Suppressor macrophage (primary cell): ENCODE results near the gene PSEN2.
"Not testable (repeated sequence)": the region's sequence is repeated elsewhere in the genome, so short reads cannot be mapped to it uniquely, and the experiment has no call there.

Experiments
- DNase-seq, 4 experiments: peaks; one replicate each; pipeline ENCODE4 v3.0.0-alpha.2; 2020 to 2022
- total RNA-seq, 17 experiments: gene quantifications; one replicate each; lab custom pipeline; 2026; ENCODE audit warnings: mixed read lengths in 6 of 17, inconsistent platforms in 3 of 17; lab: John Stamatoyannopoulos, UW

PSEN2 gene
- 3.2 to 15.5 (median 5.8) reads per million in 17 experiments for total RNA-seq

DNA sequence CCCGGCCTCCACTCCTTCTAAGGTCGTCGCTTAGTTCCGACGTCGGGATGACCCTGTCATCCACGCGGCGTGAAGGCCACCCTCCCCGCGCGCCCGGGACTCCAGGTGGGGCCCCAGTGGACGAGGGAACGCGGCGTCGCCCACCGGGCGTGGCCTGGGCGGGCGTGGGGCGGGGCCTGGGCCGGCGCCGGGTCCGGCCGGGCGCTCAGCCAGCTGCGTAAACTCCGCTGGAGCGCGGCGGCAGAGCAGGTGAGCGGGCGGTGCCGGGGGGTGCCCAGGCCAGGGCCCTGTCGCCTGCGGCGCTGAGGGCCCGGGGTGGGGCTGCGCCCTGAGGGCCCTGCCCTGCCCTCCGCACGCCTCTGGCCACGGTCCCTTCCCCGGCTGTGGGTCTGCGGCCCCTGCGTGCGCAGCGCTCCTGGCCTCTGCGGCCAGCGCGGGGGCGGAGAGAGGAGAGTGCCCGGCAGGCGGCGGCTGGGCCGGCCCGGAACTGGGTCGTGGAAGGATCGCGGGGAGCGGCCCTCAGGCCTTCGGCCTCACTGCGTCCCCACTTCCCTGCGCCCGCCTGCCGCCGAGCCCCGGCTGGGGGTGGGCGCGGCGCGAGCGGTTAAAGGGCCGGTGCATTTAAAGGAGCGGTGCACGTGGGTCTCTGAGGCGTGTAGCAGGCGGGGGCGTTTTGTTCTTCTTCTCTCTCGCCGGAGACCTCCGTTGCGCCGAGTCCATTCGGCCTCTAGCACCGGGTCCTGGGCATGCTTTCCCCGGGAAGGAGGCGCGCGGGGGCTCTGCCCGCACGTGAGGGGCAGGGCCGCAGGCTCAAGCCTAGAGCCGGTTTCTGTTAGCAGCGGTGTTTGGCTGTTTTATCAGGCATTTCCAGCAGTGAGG, at the start of gene PSEN2:
Gene PSEN2 (plus strand): TSS at position 216 of the 879 bp plus-strand sequence. CDS start 11,292 bp downstream, outside the sequence.
- DNase-seq = peak; percentile 80 to 94 (median 87)

DNA sequence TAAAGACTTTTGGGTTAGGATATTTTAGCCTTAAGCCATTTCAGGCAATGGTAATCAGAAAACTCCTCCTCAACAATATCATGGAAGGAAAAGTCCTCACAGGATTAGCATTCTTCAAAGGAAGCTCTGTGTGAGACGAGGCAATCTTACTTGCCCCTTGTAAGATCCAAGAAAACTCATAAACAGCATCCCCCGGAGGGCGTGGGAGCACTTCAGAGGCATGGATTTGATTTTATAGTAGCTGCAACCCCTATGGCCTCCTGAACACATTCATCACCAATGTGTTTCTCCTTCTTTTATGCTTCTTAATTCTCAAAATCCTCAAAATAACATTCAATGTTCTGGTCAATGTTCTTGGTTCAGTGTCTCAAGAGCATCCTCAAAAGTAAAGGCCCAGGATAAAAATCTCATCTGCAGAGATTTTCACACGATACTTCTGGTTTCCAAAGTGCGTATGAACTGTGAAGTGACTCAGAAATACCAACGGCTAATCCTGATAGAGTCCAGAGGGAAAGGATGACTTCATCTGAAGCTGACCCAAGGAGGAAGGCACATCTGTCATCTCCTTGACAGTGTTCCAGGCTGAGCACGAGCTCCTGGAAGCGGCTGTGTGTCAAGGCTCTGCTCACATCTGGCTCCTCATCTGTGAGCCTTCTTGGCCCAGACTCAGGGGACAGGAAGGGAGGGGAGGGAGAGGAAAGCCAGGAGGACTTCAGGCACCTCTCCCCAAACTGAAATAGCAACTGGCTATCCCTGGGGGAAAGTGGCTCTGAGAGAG, 49.3 kb upstream of the PSEN2 start:
- peak; percentile 33 to 71 (median 52) for DNase-seq

DNA sequence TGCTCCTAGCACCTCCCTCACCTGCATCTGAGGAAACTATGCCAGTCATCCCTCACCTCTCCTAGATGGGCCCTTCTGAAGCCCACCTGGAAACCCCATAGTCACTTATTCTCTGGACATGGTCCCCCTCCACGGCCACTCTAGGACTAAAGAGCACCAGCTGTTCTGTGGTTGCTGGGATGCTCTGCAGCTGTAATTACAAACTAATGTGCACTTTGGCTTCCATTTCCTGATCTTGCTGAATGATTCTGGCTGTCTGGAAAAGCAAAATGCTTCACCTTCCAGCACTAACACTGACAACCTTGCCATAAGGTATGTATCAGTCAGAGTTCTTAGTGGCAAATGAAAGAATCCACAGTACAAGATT, 48.7 kb upstream of the PSEN2 start:
- DNase-seq = no peak

DNA sequence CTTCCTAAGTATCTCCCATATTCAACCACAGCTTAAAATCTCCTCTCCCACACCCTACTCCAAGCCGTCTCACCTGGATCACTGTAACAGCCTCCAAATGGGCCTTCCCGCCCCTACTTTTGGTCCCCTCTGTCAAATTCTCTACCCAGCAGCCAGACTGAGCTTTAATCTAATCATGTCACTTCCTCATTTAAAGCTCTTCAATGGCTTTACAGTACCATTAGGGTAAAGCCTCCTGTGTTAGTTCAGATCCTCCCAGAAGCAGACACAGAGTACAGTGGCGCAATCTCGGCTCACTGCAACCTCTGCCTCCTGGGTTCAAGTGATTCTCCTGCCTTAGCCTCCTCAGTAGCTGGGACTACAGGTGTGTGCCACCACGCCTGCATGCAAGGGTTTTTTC, 46.8 kb upstream of the PSEN2 start:
- DNase-seq = peak in 3 of 4 experiments; percentile 20 to 47 (median 42)

DNA sequence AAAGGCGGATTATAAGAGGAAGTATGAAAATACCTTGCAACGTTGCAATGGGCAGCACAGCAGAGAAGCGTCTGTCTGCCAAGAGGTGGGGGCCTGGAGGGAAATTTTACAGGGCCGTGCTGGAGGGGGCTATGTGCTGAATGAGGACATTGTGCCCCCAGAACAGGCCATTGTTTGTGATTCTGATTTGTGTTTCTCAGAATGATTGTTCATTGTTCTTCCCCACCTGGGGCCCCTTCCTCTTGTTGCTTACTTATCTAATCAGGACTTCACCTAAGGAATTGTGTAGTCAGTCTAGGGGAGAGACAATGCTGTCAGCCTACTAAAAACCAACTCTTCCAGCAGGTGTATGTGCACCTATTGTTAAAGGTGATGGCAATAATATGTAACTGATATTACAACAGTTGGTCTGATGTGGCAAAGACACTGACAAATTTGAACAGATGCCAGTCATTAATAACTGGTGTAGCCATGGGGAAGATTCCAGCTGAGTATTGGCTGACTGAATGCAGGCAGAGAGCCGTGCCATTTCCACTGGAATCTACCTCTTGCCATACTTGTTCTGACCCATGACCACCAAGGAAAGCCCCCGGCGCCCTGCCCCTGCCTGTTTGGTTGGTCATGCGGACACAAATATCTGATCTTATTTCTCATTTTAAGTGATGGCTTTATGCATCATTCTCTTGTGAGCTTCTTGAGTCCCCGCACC, 45.2 kb upstream of the PSEN2 start:
- no peak for DNase-seq

DNA sequence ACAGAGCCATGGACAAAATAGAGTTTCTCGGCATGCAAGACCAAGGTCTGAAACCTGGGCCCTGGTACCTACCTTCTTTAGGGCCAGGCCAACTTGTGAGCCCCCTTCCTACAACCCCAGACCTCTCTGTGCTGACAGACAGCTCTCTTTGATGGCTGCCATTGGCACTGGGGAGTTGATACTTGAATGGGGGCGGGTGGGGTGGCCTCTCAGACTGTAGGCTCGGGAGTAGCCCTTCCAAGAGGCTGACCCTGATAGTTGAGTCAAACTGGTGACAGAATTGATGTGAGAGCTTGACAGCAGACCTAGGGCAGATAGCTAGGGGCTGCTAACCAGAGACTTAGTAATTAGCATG, 44.7 kb upstream of the PSEN2 start:
- no peak for DNase-seq

DNA sequence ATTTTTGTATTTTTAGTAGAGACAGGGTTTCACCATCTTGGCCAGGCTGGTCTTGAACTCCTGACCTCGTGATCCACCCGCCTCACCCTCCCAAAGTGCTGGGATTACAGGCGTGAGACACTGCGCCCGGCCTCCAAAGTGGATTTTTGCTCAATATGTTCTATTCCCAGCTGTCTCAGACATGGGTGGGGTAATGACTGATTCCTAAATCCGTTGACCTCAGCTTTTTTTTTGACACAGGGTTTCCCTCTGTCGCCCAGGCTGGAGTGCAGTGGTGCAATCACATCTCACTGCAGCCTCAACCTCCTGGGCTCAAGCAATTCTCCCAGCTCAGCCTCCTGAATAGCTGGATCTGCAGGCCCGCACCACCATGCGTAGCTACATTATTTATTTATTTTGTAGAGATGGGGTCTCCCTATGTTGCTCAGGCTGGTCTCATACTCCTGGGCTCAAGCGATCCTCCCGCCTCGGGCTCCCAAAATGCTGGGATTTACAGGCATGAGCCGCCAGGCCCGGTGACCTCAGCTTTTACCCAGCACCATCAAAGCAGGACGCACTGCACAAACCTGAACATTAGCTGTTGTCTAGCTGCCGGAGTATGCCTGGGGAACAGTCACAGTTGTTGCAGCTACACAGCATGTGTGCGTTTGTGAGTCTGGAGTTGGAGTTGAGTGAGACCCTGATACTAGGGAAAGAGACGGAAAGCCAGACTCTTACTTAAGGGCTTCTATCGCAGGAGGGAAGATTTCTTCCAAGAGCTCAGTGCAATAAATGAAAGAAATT, 43.7 kb upstream of the PSEN2 start:
- DNase-seq = peak in 3 of 4 experiments; percentile 8 to 50 (median 28)

DNA sequence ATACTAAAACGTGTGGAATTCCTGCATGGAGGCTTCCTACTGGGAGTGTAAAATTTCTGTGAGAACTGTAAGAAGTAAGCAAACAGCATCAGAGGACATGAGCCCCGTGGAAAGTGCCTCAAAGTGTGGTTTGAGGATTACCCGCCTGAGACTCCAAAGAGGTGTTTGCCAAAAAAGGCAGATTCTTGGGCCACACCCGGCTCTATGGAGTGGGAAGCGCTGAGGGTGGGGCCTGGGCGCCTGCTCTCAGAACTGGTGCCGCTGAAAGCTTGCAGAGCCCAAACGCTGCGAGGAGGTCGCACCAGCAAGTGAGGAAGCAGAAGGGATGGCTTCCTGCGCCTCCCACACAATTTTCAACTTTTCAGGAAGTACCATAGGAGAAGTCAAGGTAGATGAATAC, 43.0 kb upstream of the PSEN2 start:
- peak; percentile 65 to 85 (median 84) for DNase-seq

DNA sequence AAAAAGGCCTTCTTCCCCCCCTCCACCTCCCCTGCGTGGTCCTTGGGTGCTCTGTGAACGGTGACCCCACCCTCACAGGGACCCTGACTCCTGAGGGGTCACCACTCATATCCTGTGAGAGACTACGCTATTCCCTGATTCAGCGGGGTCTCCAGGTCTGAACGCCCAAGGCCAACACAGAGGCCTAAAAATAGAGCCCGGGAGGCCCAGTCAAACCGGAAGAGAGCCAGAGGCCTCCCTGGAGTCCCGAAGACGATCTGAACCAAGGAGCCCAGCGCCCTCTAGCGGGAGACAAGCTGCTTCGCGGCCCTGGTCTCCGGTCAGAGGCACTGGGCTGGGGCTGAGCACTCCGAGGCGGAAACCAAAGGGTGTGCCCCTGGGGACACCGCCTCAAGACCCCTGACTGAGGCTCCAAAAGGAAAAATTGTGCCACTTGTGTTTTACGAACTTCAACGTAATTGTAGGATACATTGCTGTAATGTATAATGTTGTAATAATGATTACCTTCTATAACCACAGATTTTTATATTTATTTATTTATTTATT, 42.4 kb upstream of the PSEN2 start:
- DNase-seq = peak; percentile 98 to 99 (median 98)

DNA sequence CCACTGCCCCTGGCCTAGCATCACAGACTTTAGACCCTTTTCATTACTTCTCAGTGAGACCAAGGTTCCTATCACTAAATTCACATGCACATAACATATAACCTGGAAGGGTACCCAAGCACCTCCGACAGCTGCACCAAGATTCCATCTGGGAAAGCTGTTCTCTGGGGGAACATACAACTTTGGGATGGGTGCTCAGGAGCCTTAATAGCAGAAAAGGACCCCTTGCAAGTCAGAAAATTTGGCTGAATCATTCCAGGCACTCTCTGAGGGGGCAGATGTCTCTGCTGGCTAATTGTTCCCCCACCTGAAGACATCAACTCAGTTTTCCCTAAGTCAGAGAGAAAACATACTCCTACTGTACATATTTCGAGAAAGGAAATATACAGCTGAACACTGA, 41.3 kb upstream of the PSEN2 start:
- no peak for DNase-seq

DNA sequence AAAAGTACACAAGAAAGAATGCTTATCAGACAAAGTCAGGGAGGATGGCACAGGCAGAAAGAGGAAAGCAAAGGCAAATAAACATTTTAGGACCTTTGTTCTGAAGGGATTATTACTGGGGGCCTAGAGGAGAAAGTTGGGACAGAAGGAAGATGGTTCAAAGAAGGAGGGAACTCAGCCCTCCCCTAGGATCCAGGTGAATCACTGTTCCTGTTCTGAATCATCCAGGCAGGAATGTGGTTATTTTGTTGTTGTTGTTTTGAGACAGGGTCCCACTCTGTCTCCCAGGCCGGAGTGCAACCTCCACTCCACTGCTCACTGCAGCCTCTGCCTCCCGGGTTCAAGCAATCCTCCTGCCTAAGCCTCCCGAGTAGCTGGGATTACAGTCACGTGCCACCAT, 38.5 kb upstream of the PSEN2 start:
- DNase-seq = no peak

DNA sequence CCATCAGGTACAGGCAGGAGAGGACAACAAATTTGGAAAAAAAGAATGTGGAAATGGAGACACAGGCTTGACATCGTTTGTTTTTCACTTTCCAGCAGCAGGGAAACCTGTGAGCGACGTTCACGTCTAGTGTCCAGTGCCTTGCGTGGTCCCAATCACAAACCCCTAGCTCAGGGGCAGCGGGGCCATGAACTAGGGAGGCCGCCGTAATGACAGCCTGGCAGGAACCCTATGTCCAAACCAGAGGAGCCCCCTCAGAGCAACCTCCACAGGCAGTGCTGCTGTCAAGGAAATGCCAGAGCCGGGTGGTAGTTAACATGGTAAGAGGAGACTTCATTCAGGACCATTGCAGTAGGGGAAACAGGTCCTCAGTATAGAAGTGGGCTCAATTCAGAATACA, 37.8 kb upstream of the PSEN2 start:
- DNase-seq = no peak

DNA sequence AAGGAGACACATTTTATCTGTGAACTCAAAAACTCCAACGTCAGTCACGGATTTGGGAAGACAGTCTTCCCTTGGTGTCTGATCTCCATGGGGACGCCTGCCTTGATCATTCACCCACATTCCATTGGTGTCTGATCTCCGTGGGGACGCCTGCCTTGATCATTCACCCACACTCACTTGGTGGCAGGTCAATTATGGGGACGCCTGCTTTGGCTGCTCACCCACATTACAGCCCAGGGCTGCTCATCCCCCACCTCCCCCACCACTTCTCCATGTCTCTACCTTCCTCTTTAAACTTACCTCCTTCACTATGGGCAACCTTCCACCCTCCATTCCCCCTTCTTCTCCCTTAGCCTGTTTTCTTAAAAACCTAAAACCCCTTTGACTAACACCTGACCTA, 36.2 kb upstream of the PSEN2 start:
- not testable (repeated sequence) for DNase-seq

DNA sequence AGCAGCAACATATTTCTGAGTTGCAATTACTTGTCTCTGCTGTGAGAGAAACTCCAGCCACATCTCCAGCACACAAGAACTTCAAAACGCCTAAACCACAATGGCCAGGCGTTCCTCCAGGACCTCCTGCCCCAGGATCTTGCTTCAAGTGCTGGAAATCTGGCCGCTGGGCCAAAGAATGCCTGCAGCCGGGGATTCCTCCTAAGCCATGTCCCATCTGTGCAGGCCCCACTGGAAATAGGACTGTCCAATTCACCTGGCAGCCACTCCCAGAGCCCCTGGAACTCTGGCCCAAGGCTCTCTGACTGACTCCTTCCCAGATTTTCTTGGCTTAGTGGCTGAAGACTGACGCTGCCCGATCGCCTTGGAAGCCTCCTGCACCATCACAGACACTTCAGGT, 35.0 kb upstream of the PSEN2 start:
- DNase-seq = not testable (repeated sequence)

DNA sequence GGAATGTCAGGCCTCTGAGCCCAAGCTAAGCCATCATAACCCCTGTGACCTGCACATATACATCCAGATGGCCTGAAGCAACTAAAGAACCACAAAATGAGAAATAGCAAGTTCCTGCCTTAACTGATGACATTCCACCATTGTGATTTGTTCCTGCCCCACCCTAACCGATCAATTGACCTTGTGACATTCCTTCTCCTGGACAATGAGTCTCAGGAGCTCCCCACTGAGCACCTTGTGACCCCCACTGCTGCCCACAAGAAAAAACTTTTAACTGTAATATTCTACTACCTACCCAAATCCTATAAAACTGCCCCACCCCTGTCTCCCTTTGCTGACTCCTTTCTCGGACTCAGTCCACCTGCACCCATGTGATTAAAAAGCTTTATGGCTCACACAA, 32.5 kb upstream of the PSEN2 start:
- not testable (repeated sequence) for DNase-seq

DNA sequence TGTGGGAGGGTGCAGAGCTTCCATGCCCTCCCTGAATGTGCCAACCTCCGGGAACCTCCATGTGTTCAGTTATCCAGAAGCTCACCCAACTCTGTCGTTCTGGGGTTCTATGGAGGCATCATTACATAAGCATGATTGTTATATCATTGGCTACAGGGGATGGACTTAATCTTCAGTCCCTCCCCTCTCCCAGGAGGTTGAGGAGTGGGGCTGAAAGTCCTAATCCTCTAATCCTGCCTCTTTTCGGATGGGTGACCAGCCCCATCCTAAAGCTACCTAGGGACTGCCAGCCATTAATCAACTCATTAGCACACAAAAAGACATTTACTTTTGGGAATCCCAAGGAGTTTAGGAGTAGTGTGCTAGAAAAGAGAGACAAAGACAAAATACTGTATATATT, 32.0 kb upstream of the PSEN2 start:
- no peak for DNase-seq

DNA sequence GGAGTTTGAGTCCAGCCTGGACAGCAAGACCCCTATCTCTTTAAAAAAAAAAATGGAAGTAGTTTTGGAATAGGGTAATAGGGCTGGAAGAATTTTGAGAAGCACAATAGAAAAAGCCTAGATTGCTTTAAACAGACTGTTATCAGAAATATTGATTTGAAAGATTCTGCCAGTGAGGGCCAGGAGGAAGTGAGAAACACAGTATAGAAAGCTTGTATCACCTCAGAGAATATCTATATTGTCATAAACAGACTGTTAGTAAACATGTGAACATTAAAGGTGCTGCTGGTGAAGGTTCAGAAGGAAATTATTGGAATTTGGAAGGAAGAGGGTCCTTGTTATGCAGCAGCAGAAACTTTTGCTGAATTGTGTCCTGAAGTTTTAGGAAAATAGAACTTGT, 24.8 kb upstream of the PSEN2 start:
- DNase-seq = no peak

DNA sequence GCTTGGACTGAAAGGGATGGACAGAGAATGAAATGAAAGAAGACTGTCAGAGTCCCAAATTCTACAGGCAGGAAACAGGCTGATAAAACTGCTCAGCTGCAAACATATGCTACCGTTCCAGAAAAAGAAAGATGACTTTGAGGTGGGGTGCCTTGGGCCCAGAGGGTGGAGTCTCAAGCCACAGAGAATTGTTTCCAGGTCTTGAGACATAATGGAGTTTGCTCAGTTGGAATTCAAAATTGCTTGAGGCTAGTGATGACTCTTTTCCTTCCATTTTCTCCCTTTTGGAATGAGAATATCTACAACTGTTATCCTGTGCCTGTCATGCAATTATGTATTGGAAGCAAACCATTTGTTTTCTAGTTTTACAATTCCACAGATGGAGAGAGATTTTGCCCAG, 23.6 kb upstream of the PSEN2 start:
- DNase-seq = no peak

DNA sequence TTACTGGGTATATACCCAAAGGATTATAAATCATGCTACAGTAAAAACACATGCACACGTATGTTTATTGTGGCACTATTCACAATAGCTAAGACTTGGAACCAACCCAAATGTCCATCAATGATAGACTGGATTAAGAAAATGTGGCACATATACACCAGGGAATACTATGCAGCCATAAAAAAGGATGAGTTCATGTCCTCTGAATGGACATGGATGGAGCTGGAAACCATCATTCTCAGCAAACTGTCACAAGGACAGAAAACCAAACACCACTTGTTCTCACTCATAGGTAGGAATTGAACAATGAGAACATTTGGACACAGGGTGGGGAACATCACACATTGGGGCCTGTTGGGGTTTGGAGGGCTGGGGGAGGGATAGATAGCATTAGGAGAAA, 15.9 kb upstream of the PSEN2 start:
- DNase-seq = not testable (repeated sequence)

DNA sequence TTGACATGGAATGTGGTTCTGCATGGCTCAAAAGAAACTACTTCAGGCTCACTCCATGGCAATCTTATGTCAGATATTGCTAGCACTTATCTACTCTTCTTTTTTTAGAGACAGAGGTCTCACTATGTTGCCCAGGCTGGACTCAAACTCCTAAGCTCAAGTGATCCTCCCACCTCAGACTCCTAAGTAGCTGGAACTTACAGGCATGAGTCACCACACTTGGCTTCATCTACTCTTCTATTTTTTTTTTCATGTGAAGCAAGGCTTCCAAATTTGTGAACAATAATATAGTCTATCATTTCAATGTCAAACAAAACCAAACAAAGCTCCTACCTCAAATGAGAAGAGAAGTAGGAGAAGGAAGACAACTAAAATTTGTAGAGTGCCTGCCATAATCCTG, 7.5 kb upstream of the PSEN2 start:
- peak; percentile 14 to 57 (median 52) for DNase-seq

DNA sequence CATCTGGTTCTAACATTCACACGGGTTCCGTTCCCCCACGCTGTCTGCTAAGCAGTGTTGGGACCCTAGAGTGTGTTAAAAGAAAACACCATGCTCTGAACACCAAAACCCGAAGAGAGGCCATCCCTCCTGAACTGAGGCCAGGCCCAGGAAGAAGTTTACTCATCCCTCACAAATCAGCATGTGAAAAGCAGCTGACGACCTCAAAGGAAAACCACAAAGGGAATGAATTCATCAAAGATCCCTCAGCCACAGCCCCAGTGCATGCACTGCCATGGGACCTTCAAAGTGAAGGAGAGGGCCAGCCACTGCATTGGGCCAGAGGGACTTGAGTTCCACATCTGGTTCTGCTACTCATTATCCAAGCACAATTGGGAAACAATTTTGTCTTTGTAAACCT, 7.0 kb upstream of the PSEN2 start:
- peak; percentile 73 to 87 (median 85) for DNase-seq

DNA sequence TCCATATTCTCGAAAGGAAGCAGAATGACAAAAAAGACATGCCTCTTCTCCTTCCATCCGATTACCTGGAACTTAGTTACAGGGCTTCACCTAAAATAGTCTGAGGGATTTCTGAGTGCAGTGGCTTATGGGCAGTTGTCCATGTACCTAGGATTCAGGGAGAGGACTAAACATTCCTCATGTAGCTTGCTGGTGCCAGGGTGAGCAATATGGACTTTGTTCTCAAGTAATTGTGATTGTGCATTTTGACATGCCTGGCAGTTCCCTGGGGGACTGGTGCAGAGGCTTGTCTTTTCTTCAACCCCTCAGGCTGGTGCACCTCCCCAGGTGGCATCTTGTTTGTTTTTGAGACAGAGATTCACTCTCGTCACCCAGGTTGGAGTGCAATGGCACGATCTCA, 6.1 kb upstream of the PSEN2 start:
- DNase-seq = no peak
